ENCODE measurements around the gene TMEM243. TPM values are rescaled to one million over a fixed set of nuclear protein-coding genes. Genes with fewer than 3 reads are reported as not detected.

The TMEM243 gene
- total and polyA plus RNA-seq, 10 of the 15 experiments (the other 5 are each of a cell fraction or from before 2014, with no cell fraction given): 47.8 to 170 (median 77.9) TPM

- TF ChIP-seq NBN (IDR thresholded peaks at IDR 0.05): no peak
- no peak for TF ChIP-seq STAT3 (IDR thresholded peaks at IDR 0.05; ENCODE audit: low read depth, low read length)
- no peak for TF ChIP-seq KLF5 (IDR thresholded peaks at IDR 0.05; ENCODE audit: partially characterized antibody)
- TF ChIP-seq POLR2AphosphoS2 (IDR thresholded peaks at IDR 0.05; ENCODE audit: low read depth, low read length): peak; percentile 45; the same call in 1 of the 2 replicates
- TF ChIP-seq ZBED1 (IDR thresholded peaks at IDR 0.05; ENCODE audit: borderline replicate concordance): 0 out of 2 replicates have a peak, but pooled peaks have one; percentile 61
- H3K9ac ChIP-seq (ENCODE audit: control insufficient read depth, insufficient read depth, low read length): no peak overlapping the region
- no peak overlapping the region for H3K27ac ChIP-seq (ENCODE audit: control insufficient read depth, insufficient read depth)
- ChIA-PET RAD21 (ENCODE audit: unreplicated experiment) (interaction anchor here (1.7 kb wide), 1 partner anchor 37 kb away, joined by 3 read pairs; no protein-coding TSS in a partner anchor), CTCF (interaction anchor here (0.8 kb wide), 1 partner anchor 46 kb away, joined by 3 read pairs; no protein-coding TSS in a partner anchor), SMC1A (ENCODE audit: uncharacterized antibody, unreplicated experiment) (interaction anchor here (0.7 to 2.6 kb wide), 2 partner anchors 16 to 22 kb away, joined by 4 to 21 read pairs; no protein-coding TSS in a partner anchor), POLR2A (no interaction called here)
- FAIRE-seq (no peak), ATAC-seq (0 out of 3 replicates have a peak, but pooled peaks have one; percentile 10), DNase-seq (ENCODE audit: low read depth, low spot score) (no peak)
- BruUV-seq (replicated peaks): no TSS peak
- H3K4me1 ChIP-seq (ENCODE audit: control insufficient read depth, insufficient read depth, low read length): no peaks in the 10 kb centered on the region
- no peak overlapping the region for H3K4me2 ChIP-seq (ENCODE audit: control insufficient read depth, insufficient read depth)
- no peak overlapping the region for H2AFZ ChIP-seq (ENCODE audit: control insufficient read depth, low read depth, low read length)
- H3K9me3 ChIP-seq (replicated peaks; ENCODE audit: control insufficient read depth, insufficient read depth, low read length): no peaks in the 10 kb centered on the region
- H3K36me3 ChIP-seq (ENCODE audit: control insufficient read depth in 2 of 2, insufficient read depth in 2 of 2, low read length in 1 of 2): peaks cover 18 to 39% of the 10 kb centered on the region in 2 experiments
- WGBS (ENCODE audit: insufficient coverage, insufficient replicate concordance, low lambda C conversion rate, missing lambda C conversion rate): 20% methylated on average over 3 of the region's 3 CpGs
- H3K4me3 ChIP-seq: no peak overlapping the region
- in situ Hi-C loops (cut with MboI) (no loop called here), intact Hi-C loops (cut with micrococcal nuclease; ENCODE audit: unreplicated experiment) (loop anchor here (1.0 kb wide), 1 partner anchor 22 kb away; no protein-coding TSS in a partner anchor)
- H3K27me3 ChIP-seq (replicated peaks in 1 of 2; ENCODE audit: control insufficient read depth in 2 of 2, insufficient read depth in 2 of 2, low read length in 1 of 2): no peaks in the 10 kb centered on the region
- no peaks in the 10 kb centered on the region for H4K20me1 ChIP-seq (ENCODE audit: control insufficient read depth, insufficient read depth)
- peaks cover 3% of the 10 kb centered on the region; the same call in 1 of the 2 replicates for H3K79me2 ChIP-seq (ENCODE audit: control insufficient read depth, insufficient read depth, low read length)
These were observed 28.7 kb downstream of the TMEM243 start for GRCh38 chr7:87190783-87191182.

- ChIA-PET CTCF (interaction anchor here (0.8 kb wide), 1 partner anchor 46 kb away, joined by 3 read pairs; no protein-coding TSS in a partner anchor), POLR2A (no interaction called here), RAD21 (ENCODE audit: unreplicated experiment) (no interaction called here), SMC1A (ENCODE audit: uncharacterized antibody, unreplicated experiment) (interaction anchor here (1.0 to 1.5 kb wide), 4 partner anchors 9 to 35 kb away, joined by 3 to 5 read pairs (median 4); no protein-coding TSS in a partner anchor)
- Histone ChIP-seq H3K36me3 (ENCODE audit: control insufficient read depth in 2 of 2, insufficient read depth in 2 of 2, low read length in 1 of 2) (peaks cover 18 to 37% of the 10 kb centered on the region in 2 experiments), H3K4me1 (ENCODE audit: control insufficient read depth, insufficient read depth, low read length) (no peaks in the 10 kb centered on the region), H3K9me3 (replicated peaks; ENCODE audit: control insufficient read depth, insufficient read depth, low read length) (no peaks in the 10 kb centered on the region), H4K20me1 (ENCODE audit: control insufficient read depth, insufficient read depth) (no peaks in the 10 kb centered on the region), H3K4me3 (no peak overlapping the region), H3K4me2 (ENCODE audit: control insufficient read depth, insufficient read depth) (no peak overlapping the region), H3K9ac (ENCODE audit: control insufficient read depth, insufficient read depth, low read length) (no peak overlapping the region), H3K79me2 (ENCODE audit: control insufficient read depth, insufficient read depth, low read length) (no peaks in the 10 kb centered on the region; the same call in 1 of the 2 replicates), H3K27me3 (replicated peaks in 1 of 2; ENCODE audit: control insufficient read depth in 2 of 2, insufficient read depth in 2 of 2, low read length in 1 of 2) (no peaks in the 10 kb centered on the region), H3K27ac (ENCODE audit: control insufficient read depth, insufficient read depth) (no peak overlapping the region), H2AFZ (ENCODE audit: control insufficient read depth, low read depth, low read length) (no peak overlapping the region)
- DNase-seq (ENCODE audit: low read depth, low spot score) (no peak), ATAC-seq (peak; percentile 28), FAIRE-seq (no peak)
- 2% methylated on average over 2 of the region's 2 CpGs for WGBS (ENCODE audit: insufficient coverage, insufficient replicate concordance, low lambda C conversion rate, missing lambda C conversion rate)
- in situ Hi-C loops (cut with MboI): no loop called here
- intact Hi-C loops (cut with micrococcal nuclease; ENCODE audit: unreplicated experiment): no loop called here
- no TSS peak for BruUV-seq (replicated peaks)
- TF ChIP-seq PKNOX1 (IDR thresholded peaks at IDR 0.05) (peak; percentile 52), ATF2 (IDR thresholded peaks at IDR 0.05; ENCODE audit: low read length) (peak; percentile 36; the same call in 1 of the 2 replicates), ETV6 (conservative IDR thresholded peaks at IDR 0.05 in 1 of 2, IDR thresholded peaks at IDR 0.05 in 1 of 2; ENCODE audit: borderline replicate concordance in 1 of 2, low read depth in 1 of 2) (peak in 1 of 2 experiments; percentile 19; a peak in 1 of 4 replicates), TCF7 (IDR thresholded peaks at IDR 0.05; ENCODE audit: borderline replicate concordance) (peak; percentile 86; the same call in 1 of the 2 replicates), NFIC (IDR thresholded peaks at IDR 0.05; ENCODE audit: low read depth, low read length) (peak; percentile 53; the same call in 1 of the 2 replicates), RUNX3 (IDR thresholded peaks at IDR 0.05; ENCODE audit: low read length) (peak; percentile 78), SUPT20H (IDR thresholded peaks at IDR 0.05; ENCODE audit: borderline replicate concordance, control insufficient read depth, low read depth, low read length) (no peak), ATF7 (IDR thresholded peaks at IDR 0.05; ENCODE audit: low read depth) (no peak), FOXM1 (IDR thresholded peaks at IDR 0.05; ENCODE audit: low read depth, low read length) (peak; percentile 68; the same call in 1 of the 2 replicates), PML (IDR thresholded peaks at IDR 0.05; ENCODE audit: low read length) (0 out of 2 replicates have a peak, but pooled peaks have one; percentile 56), MTA3 (IDR thresholded peaks at IDR 0.05; ENCODE audit: borderline replicate concordance, low read length) (0 out of 2 replicates have a peak, but pooled peaks have one; percentile 39)
These were observed 30.6 kb downstream of the TMEM243 start for GRCh38 chr7:87188930-87189329.

Data from GM12878 (cell line).